Measurements from ENCODE around the gene KLK3. TPM values are rescaled to one million over a fixed set of nuclear protein-coding genes. Genes with fewer than 3 reads are reported as not detected.

KLK3 gene
- total RNA-seq, 4 donors from 2014 or later: not detected

- no peak for TF ChIP-seq POLR2A (IDR thresholded peaks at IDR 0.05)
- TF ChIP-seq, protein P1, sequence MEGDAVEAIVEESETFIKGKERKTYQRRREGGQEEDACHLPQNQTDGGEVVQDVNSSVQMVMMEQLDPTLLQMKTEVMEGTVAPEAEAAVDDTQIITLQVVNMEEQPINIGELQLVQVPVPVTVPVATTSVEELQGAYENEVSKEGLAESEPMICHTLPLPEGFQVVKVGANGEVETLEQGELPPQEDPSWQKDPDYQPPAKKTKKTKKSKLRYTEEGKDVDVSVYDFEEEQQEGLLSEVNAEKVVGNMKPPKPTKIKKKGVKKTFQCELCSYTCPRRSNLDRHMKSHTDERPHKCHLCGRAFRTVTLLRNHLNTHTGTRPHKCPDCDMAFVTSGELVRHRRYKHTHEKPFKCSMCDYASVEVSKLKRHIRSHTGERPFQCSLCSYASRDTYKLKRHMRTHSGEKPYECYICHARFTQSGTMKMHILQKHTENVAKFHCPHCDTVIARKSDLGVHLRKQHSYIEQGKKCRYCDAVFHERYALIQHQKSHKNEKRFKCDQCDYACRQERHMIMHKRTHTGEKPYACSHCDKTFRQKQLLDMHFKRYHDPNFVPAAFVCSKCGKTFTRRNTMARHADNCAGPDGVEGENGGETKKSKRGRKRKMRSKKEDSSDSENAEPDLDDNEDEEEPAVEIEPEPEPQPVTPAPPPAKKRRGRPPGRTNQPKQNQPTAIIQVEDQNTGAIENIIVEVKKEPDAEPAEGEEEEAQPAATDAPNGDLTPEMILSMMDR (IDR thresholded peaks at IDR 0.05 in 4 of 5, conservative IDR thresholded peaks at IDR 0.05 in 1 of 5): no peak
- Histone ChIP-seq H3K36me3 (no peaks in the 10 kb centered on the region), H3K4me3 (no peak overlapping the region), H3K27ac (no peak overlapping the region), H3K27me3 (peaks cover 41 to 59% (median 53%) of the 10 kb centered on the region in 3 donors), H3K4me1 (no peaks in the 10 kb centered on the region), H3K9me3 (no peaks in the 10 kb centered on the region)
- intact Hi-C loops (cut with DNase I; ENCODE audit: low total_unique reads) (no loop called here), in situ Hi-C loops (cut with MboI; ENCODE audit: low sequenced_read_pairs in 4 of 4) (no loop called here)
- ATAC-seq (no peak), DNase-seq (no peak)
Observed at GRCh38 chr19:50820086-50820485, 34.6 kb upstream of the KLK3 start.

- no peaks in the 10 kb centered on the region for H3K4me1 ChIP-seq
- DNase-seq: no peak
- H3K4me3 ChIP-seq: no peak overlapping the region
- H3K9me3 ChIP-seq: no peaks in the 10 kb centered on the region
- no peaks in the 10 kb centered on the region for H3K36me3 ChIP-seq
- intact Hi-C loops (cut with DNase I; ENCODE audit: low total_unique reads): no loop called here
- no peak overlapping the region for H3K27ac ChIP-seq
- no peak for ATAC-seq
- TF ChIP-seq POLR2A (IDR thresholded peaks at IDR 0.05): no peak
- TF ChIP-seq, protein P1 (IDR thresholded peaks at IDR 0.05 in 4 of 5, conservative IDR thresholded peaks at IDR 0.05 in 1 of 5): no peak
- in situ Hi-C loops (cut with MboI; ENCODE audit: low sequenced_read_pairs in 4 of 4): no loop called here
- peaks cover 41 to 59% (median 49%) of the 10 kb centered on the region in 3 donors for H3K27me3 ChIP-seq
Observed at GRCh38 chr19:50820549-50821247, 34.0 kb upstream of the KLK3 start.

GRCh38 chr19:50821248-50821612 is 33.5 kb upstream of the KLK3 start:
- Histone ChIP-seq H3K4me1 (no peaks in the 10 kb centered on the region), H3K4me3 (no peak overlapping the region), H3K9me3 (no peaks in the 10 kb centered on the region), H3K27me3 (peaks cover 41 to 59% (median 49%) of the 10 kb centered on the region in 3 donors), H3K27ac (no peak overlapping the region), H3K36me3 (no peaks in the 10 kb centered on the region)
- TF ChIP-seq, protein P1 (IDR thresholded peaks at IDR 0.05 in 4 of 5, conservative IDR thresholded peaks at IDR 0.05 in 1 of 5): no peak
- no peak for ATAC-seq
- intact Hi-C loops (cut with DNase I; ENCODE audit: low total_unique reads): no loop called here
- in situ Hi-C loops (cut with MboI; ENCODE audit: low sequenced_read_pairs in 4 of 4): no loop called here
- no peak for DNase-seq

GRCh38 chr19:50821622-50822021 is 33.1 kb upstream of the KLK3 start:
- no peaks in the 10 kb centered on the region for H3K4me1 ChIP-seq
- H3K36me3 ChIP-seq: no peaks in the 10 kb centered on the region
- intact Hi-C loops (cut with DNase I; ENCODE audit: low total_unique reads): no loop called here
- TF ChIP-seq, protein P1 (IDR thresholded peaks at IDR 0.05 in 4 of 5, conservative IDR thresholded peaks at IDR 0.05 in 1 of 5): no peak
- no peak for TF ChIP-seq POLR2A (IDR thresholded peaks at IDR 0.05)
- DNase-seq (no peak), ATAC-seq (no peak)
- in situ Hi-C loops (cut with MboI; ENCODE audit: low sequenced_read_pairs in 4 of 4): no loop called here
- peaks cover 41 to 59% (median 49%) of the 10 kb centered on the region in 3 donors for H3K27me3 ChIP-seq
- no peak overlapping the region for H3K27ac ChIP-seq
- H3K9me3 ChIP-seq: no peaks in the 10 kb centered on the region
- no peak overlapping the region for H3K4me3 ChIP-seq
